Endothelial cell of umbilical vein (primary cell): ENCODE results near the gene AUTS2. TPM values are rescaled to one million over a fixed set of nuclear protein-coding genes. Genes with fewer than 3 reads are reported as not detected.

Experiments
- BruUV-seq: library from RNA; stranded (reverse); fragments of 400-500 nt; replicated peaks from 2 replicates; lab custom pipeline; 2021; lab: Mats Ljungman, UMichigan
- CTCF ChIA-PET: fragments of 300-600, 350-600 bp; sonication (Branson Sonifier 250); formaldehyde crosslinking; loops from one replicate; lab custom pipeline; 2021; ENCODE audit warnings: antibody characterized with exemption, inconsistent platforms; lab: Charles Lee
- POLR2A ChIA-PET: fragments of 300-600, 350-600 bp; sonication (Branson Sonifier 250); formaldehyde crosslinking; loops from one replicate; lab custom pipeline; 2021; ENCODE audit warnings: antibody characterized with exemption, inconsistent platforms; lab: Charles Lee
- DNase-seq: peaks from one replicate; pipeline ENCODE4 v3.0.0-alpha.2; 2011; ENCODE audit warnings: low read depth, low spot score
- FAIRE-seq: peaks from 2 replicates; lab custom pipeline; 2011; peaks lifted over from hg19 to GRCh38; lab: Jason Lieb, UNC
- H2AFZ ChIP-seq: 2 replicates; pipeline ENCODE4 v1.6.0; 2012; ENCODE audit warnings: low read depth, low read length, control low read depth, inconsistent platforms
- H3K27ac ChIP-seq: 2 replicates; pipeline ENCODE4 v1.5.1; 2011; ENCODE audit warnings: low read depth, mild to moderate bottlenecking, control low read depth, low read length, moderate library complexity; ENCODE audit not compliant: insufficient read depth
- H3K27me3 ChIP-seq, 2 experiments: 2 replicates each; pipeline versions ENCODE4 v1.6.0 to v1.6.1; 2011; ENCODE audit warnings: low read length in 2 of 2, mixed read lengths in 1 of 2; ENCODE audit not compliant: control insufficient read depth in 2 of 2, insufficient read depth in 2 of 2
- H3K36me3 ChIP-seq, 2 experiments: 2 replicates in 1 of 2; 3 replicates in 1 of 2; pipeline ENCODE4 v1.5.1; 2011; ENCODE audit warnings: low read length in 2 of 2, mild to moderate bottlenecking in 1 of 2, moderate library complexity in 1 of 2; ENCODE audit not compliant: control insufficient read depth in 2 of 2, insufficient read depth in 2 of 2; ENCODE audit errors: extremely low read depth in 1 of 2
- H3K4me1 ChIP-seq: 3 replicates; pipeline ENCODE4 v1.5.1; 2011; ENCODE audit warnings: mild to moderate bottlenecking, low read length; ENCODE audit not compliant: control insufficient read depth, insufficient read depth; ENCODE audit errors: extremely low read depth
- H3K4me2 ChIP-seq: 2 replicates; pipeline ENCODE4 v1.6.1; 2011; ENCODE audit warnings: low read length, control low read depth, mixed read lengths; ENCODE audit not compliant: insufficient read depth
- H3K4me3 ChIP-seq, 3 experiments: fragments of 200-600 bp in 1 of 3; sonication (generic), shearing (Covaris generic) in 1 of 3; replicated peaks in 1 of 3; 2 replicates each; pipeline ENCODE4 v1.5.1; 2011 to 2016; ENCODE audit warnings: control low read depth in 3 of 3, low read length in 3 of 3, mild to moderate bottlenecking in 2 of 3, inconsistent platforms in 1 of 3, low read depth in 1 of 3, moderate library complexity in 1 of 3; ENCODE audit not compliant: insufficient read depth in 1 of 3
- H3K79me2 ChIP-seq: 2 replicates; pipeline ENCODE4 v1.6.0; 2012; ENCODE audit warnings: low read length, inconsistent platforms; ENCODE audit not compliant: control insufficient read depth, insufficient read depth
- H3K9ac ChIP-seq: replicated peaks from 2 replicates; pipeline ENCODE3; 2011; ENCODE audit warnings: low read length, control low read depth; ENCODE audit not compliant: insufficient read depth; ENCODE audit errors: extremely low read depth
- H3K9me1 ChIP-seq: replicated peaks from 3 replicates; pipeline ENCODE4 v1.6.0; 2011; ENCODE audit warnings: mild to moderate bottlenecking, low read length; ENCODE audit not compliant: control insufficient read depth, insufficient read depth; ENCODE audit errors: extremely low read depth
- H3K9me3 ChIP-seq: replicated peaks from 2 replicates; pipeline ENCODE4 v1.5.1; 2012; ENCODE audit warnings: low read length, inconsistent platforms; ENCODE audit not compliant: control insufficient read depth, insufficient read depth
- H4K20me1 ChIP-seq: replicated peaks from 2 replicates; pipeline ENCODE3; 2011; ENCODE audit warnings: mild to moderate bottlenecking, low read length; ENCODE audit not compliant: control insufficient read depth, insufficient read depth; ENCODE audit errors: extremely low read depth
- EZH2 ChIP-seq: IDR thresholded peaks from 2 replicates; pipeline ENCODE4 v1.6.1; 2012; ENCODE audit warnings: borderline replicate concordance, low read depth, mild to moderate bottlenecking, moderate library complexity, low read length, inconsistent platforms; ENCODE audit not compliant: severe bottlenecking
- FOS ChIP-seq: IDR thresholded peaks from 2 replicates; pipeline ENCODE4 v1.6.1; 2011; ENCODE audit warnings: mild to moderate bottlenecking, low read length, moderate library complexity, borderline replicate concordance; ENCODE audit not compliant: insufficient read depth
- GATA2 ChIP-seq: IDR thresholded peaks from 2 replicates; pipeline ENCODE4 v1.7.0; 2011; ENCODE audit warnings: low read depth, mild to moderate bottlenecking, moderate library complexity, mixed read lengths, low read length; ENCODE audit not compliant: insufficient read length, insufficient read depth
- JUN ChIP-seq: IDR thresholded peaks from 2 replicates; pipeline ENCODE4 v1.6.1; 2011; ENCODE audit warnings: borderline replicate concordance, low read depth; ENCODE audit not compliant: insufficient read length, insufficient read depth
- MYC ChIP-seq: IDR thresholded peaks from one replicate; pipeline ENCODE4 v1.6.1; 2011; ENCODE audit warnings: mild to moderate bottlenecking, low read depth, low read length
- POLR2A ChIP-seq: IDR thresholded peaks from 2 replicates; pipeline ENCODE4 v1.6.1; 2012; ENCODE audit warnings: low read depth, mild to moderate bottlenecking, control low read depth, low read length
- POLR2AphosphoS5 ChIP-seq: IDR thresholded peaks from 2 replicates; pipeline ENCODE4 v1.6.1; 2012; ENCODE audit warnings: low read depth, mild to moderate bottlenecking, control low read depth, low read length, moderate library complexity; ENCODE audit not compliant: insufficient read depth
- dilution Hi-C: fragments of 300-500 bp; cut with MboI; formaldehyde crosslinking; loops from one replicate; pipeline ENCODE4 v1.15.0; 2019; ENCODE audit warnings: low sequenced_read_pairs; ENCODE audit not compliant: extremely low pct_ligation_motif_present
- intact Hi-C: fragments of 100-400 bp; cut with micrococcal nuclease; formaldehyde crosslinking; loops from one replicate; pipeline ENCODE4 v1.10.0; 2022
- polyA plus RNA-seq, 4 experiments: library from polyadenylated mRNA; depleted of rRNA in 3 of 4; stranded (reverse) in 3 of 4; unstranded in 1 of 4; fragments of >200 nt; gene quantifications; 2 replicates each; pipeline versions ENCODE4 v1.2.1 to v1.2.3, GENCODE V29; 2011 to 2012; ENCODE audit warnings: missing spikeins in 1 of 4
- total RNA-seq: library from RNA; stranded (reverse); gene quantifications from 2 replicates; pipeline ENCODE4 v1.2.3, GENCODE V29; 2021
- TF ChIP-seq, protein P1 (sequence below), 2 donors: IDR thresholded peaks; 1 replicate in 1 of 2; 2 replicates in 1 of 2; pipeline ENCODE4 v1.5.1; 2011; ENCODE audit warnings: low read length in 2 of 2, mild to moderate bottlenecking in 2 of 2, moderate library complexity in 2 of 2, control low read depth in 1 of 2, inconsistent platforms in 1 of 2, low read depth in 1 of 2; ENCODE audit not compliant: insufficient read depth in 1 of 2; ENCODE audit errors: extremely low read depth in 1 of 2
- TF ChIP-seq, protein P2 (sequence below): IDR thresholded peaks from 2 replicates; pipeline ENCODE4 v1.6.1; 2011; ENCODE audit not compliant: insufficient read depth, insufficient read length

Gene AUTS2
- total and polyA plus RNA-seq, 2 donors (not counting 3 experiments of a cell fraction or from before 2014, with no cell fraction given), result 0.59 to 8.0 TPM

DNA sequence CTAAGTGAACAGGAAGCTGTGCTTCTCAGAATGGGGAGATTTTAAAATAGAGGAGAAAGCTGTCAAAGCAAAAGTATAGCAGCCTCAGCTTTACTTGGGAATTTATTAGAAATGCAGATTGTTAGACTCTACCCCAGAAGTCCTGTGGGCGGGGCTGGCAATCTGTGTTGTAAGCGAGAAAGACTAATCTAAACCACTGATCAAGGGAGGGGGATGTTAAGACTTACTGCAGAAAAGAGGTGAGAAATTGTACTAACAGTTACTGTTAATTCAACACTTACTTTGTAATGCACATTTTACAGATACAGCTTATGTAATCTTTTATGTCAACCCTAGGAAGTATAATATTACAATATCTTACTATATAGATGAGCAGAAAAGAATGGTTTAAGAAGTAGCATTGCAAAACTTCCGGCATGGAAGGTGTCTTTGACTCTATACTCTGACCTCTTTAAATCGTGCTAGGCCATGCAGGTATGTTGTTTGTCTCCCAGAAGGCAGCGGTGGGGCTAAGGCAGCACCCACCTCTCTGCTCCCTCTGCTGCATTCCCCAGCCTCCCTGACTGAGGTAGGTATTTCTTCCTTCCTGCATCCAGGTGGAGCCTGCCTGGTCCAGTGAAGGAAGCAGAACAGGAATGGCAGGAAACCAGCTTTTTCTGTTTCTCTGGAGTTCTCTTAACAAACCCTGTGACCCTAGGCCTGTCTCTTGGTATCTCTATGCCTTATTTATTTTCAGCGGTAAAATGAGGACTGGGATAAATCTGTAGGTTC lies 462.2 kb downstream of the AUTS2 start:
- CTCF ChIA-PET, result no interaction called here
- BruUV-seq, result no TSS peak
- Histone ChIP-seq H3K27ac (no peak overlapping the region), H3K27me3 (no peaks in the 10 kb centered on the region), H3K9ac (no peak overlapping the region), H4K20me1 (no peaks in the 10 kb centered on the region), H3K4me1 (no peaks in the 10 kb centered on the region), H3K36me3 (no peaks in the 10 kb centered on the region), H3K9me1 (no peaks in the 10 kb centered on the region), H3K9me3 (no peaks in the 10 kb centered on the region), H3K4me2 (no peak overlapping the region), H3K79me2 (no peaks in the 10 kb centered on the region), H2AFZ (no peak overlapping the region), H3K4me3 (no peak overlapping the region)
- TF ChIP-seq EZH2 (no peak), JUN (no peak), POLR2A (no peak), POLR2AphosphoS5 (no peak), MYC (no peak), FOS (no peak), GATA2 (no peak)
- TF ChIP-seq, protein P1, sequence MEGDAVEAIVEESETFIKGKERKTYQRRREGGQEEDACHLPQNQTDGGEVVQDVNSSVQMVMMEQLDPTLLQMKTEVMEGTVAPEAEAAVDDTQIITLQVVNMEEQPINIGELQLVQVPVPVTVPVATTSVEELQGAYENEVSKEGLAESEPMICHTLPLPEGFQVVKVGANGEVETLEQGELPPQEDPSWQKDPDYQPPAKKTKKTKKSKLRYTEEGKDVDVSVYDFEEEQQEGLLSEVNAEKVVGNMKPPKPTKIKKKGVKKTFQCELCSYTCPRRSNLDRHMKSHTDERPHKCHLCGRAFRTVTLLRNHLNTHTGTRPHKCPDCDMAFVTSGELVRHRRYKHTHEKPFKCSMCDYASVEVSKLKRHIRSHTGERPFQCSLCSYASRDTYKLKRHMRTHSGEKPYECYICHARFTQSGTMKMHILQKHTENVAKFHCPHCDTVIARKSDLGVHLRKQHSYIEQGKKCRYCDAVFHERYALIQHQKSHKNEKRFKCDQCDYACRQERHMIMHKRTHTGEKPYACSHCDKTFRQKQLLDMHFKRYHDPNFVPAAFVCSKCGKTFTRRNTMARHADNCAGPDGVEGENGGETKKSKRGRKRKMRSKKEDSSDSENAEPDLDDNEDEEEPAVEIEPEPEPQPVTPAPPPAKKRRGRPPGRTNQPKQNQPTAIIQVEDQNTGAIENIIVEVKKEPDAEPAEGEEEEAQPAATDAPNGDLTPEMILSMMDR (IDR thresholded peaks at IDR 0.05; ENCODE audit: extremely low read depth in 1 of 2, insufficient read depth in 1 of 2, low read depth in 1 of 2, low read length in 2 of 2), result no peak
- TF ChIP-seq, protein P2, sequence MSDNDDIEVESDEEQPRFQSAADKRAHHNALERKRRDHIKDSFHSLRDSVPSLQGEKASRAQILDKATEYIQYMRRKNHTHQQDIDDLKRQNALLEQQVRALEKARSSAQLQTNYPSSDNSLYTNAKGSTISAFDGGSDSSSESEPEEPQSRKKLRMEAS, result no peak
- dilution Hi-C loops, result no loop called here
- DNase-seq (no peak), FAIRE-seq (no peak)
- intact Hi-C loops, result no loop called here
- POLR2A ChIA-PET, result no interaction called here
